EH (cell line): Measurements from ENCODE around the gene LSS.
"Not testable (repeated sequence)": the region's sequence is repeated elsewhere in the genome, so short reads cannot be mapped to it uniquely, and the experiment has no call there.

ENCODE experiments used
- DNase-seq: peaks from one replicate; pipeline ENCODE4 v3.0.0-alpha.2; 2015; ENCODE audit warnings: low read depth

The LSS gene

DNA sequence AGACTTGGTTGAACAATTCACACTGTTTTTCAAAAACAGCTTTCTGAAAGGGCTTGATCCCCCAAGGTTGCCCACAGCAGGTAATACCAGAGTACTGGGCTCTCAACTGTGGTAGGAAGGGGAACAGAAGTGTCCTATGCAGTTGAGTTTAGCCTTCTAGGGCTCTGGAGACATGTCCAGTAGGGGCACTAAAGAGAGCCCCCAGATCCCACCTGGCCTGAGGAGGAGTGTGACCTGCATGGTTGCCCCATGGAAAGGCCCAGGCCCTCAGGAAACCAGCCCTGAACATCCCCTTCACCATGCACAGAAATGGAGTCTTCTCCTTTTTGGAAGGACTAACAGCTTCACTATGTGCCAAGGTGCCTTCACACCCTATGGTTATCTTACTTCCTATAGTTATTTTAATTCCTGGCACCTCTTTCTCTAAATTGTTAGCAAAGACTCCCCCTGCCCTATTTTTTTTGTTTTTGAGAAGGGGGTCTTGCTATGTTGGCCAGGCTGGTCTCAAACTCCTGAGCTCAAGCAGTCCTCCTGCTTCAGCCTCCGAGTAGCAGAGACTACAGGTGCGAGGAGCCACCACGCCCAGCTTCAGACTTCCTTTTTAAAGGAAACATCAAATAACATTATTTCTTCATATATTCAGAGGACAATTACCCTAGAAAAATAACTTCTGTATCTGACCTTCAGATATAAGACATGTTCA, 16.8 kb upstream of the LSS start:
- DNase-seq: no peak

DNA sequence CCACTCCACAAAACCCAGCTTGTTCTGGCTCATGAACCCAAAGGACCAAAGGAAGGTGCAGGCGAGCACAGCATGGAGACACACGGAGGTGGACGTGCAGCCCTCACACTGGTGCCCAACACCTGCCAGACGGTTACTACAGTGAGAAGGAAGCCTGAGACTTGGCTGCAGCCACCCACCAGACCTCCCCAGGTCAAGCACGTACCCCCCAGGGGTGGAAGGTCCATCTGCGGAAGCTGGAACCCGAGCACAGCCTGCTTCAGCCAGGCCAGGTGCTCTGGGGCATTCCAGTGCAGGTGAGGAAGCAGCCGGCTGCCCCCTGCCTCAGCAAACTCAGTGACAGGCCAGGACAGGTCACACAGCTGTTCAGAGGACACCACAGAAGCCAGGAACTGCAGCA, 16.0 kb upstream of the LSS start:
- no peak for DNase-seq

DNA sequence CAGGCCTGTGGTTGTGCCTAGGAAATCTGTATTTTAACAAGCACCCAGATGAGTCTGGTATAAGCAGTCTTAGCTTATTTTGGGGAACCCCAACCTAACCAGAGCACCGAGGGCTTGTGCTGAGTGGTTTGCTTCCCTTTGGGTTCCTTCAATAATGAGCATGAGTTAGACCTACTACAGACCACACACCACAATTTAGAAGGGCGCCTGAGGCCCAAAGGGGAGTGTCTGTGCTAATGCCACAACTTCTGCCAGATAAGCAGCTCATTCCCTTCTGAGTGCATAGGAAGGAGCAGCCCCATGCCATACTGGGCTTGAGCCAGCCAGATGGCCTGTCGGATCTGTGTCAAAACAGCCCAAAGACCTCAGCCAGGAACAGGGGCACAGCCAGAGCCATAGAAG, 15.4 kb upstream of the LSS start:
- DNase-seq: no peak

DNA sequence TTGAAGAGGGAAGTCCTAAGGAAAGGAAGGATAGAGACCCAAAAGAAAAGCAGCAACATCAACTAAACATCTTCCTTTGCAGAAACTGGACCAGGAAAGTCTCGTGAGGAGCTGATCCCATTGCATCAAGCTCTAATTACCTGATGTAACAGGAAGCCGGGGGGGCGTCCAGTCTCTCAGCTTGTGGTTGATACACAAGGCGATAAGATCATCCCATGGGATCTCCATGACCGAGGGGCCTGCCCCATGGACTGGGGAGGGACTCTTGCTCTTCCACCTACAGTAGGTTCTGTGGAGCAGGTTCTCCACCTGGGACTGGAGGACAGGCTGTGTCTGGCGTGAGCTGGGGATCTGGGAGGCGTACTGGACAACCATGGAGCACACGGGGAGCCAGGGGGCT, 14.8 kb upstream of the LSS start:
- DNase-seq: no peak

DNA sequence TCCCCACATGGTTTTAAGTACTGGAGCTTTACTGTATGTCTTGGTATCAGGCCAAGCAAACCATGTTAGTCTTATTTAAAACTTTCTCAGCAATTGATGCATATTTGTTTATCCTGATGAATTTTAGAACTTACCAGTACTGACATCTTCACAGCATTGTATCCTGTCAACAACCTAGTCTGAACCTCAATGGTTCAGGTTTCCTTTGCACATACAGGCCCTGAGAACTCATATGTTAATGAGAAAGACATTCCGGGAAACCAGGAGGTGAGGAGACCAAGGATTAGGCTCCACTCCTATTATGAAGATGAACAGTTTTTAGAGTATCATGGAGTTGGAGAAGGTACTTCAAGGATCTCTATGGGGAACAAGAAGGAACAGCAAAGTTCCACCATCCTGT, 13.0 kb upstream of the LSS start:
- not testable (repeated sequence) for DNase-seq

DNA sequence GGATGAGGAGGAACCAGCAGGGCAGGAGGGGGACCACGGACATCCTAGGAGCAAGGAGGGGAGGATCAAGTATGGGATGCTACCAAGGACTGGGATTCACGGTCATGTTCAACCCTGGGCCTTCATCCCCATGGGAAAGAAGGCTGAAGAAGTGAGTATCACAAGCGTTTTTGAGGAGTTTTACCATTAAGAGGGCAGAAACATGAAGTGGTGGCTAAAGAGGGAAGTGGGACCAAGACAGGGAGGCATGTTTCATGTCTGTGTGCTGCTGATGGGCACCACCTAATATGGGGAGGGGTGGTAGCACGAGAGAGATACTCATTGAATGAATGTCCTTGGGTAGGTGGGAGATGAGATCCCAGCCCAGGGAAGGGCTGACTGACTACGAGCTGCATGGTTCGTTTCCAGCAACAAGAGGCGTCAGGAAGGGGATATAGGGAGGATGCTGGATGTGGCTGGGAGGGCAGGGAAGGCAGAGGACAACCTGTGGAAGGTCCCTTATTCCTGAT, 11.3 kb upstream of the LSS start:
- no peak for DNase-seq

DNA sequence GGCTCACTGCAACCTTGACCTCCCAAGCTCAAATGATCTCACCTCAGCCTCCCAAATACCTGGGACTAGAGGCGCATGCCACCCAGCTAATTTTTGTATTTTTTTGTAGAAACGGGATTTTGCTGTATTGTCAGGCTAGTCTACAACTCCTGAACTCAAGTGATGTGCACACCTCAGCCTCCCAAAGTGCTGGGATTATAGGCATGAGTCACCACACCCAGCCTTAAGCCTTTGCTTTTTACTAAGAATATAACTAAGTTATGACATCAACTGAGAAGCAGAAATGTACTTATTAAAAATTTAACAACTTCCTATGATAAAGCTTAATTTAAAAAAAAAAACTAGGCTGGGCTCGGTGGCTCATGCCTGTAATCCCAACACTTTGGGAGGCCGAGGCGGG, 8.9 kb upstream of the LSS start:
- no peak for DNase-seq

DNA sequence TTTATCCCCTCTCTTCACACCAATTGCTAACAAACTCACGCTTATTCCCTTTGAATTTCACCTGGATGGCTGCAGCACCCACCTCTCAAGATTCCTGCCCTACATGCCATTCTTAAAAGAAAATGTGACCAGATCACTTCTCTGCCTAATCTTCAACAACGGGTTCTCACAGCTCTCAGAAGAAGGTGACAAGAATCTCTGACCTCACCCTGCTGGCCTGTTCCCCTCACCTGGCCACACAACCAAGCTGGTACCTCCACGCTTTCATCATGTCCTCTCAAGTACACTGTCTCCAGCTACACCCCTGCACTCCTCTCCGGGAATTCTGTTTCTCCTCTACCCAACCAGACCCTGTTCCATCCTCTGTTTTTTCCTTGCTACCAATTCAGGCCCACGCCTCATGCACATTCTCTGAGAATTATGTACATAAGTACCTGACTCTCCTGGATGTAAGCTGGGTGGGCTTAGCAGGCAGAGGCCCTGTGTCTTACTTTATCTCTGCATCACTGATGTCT, 5.9 kb upstream of the LSS start:
- DNase-seq: no peak

DNA sequence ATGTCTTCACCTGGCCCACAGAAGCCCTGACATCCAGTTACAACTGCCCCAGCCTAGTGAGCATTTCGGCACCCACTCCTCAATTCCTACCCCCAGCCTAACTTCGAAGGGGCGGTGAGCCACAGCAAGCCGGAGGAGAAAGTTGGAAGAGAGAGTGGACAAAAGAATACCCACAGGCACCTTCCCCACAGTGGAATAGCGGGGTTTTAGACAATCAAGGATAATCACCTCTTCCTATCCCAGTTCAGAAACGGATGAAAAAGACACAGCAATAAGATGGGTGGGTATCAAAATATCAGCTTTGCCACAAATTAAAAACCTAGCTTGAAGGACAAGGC, 1.3 kb upstream of the LSS start:
- DNase-seq: no peak

DNA sequence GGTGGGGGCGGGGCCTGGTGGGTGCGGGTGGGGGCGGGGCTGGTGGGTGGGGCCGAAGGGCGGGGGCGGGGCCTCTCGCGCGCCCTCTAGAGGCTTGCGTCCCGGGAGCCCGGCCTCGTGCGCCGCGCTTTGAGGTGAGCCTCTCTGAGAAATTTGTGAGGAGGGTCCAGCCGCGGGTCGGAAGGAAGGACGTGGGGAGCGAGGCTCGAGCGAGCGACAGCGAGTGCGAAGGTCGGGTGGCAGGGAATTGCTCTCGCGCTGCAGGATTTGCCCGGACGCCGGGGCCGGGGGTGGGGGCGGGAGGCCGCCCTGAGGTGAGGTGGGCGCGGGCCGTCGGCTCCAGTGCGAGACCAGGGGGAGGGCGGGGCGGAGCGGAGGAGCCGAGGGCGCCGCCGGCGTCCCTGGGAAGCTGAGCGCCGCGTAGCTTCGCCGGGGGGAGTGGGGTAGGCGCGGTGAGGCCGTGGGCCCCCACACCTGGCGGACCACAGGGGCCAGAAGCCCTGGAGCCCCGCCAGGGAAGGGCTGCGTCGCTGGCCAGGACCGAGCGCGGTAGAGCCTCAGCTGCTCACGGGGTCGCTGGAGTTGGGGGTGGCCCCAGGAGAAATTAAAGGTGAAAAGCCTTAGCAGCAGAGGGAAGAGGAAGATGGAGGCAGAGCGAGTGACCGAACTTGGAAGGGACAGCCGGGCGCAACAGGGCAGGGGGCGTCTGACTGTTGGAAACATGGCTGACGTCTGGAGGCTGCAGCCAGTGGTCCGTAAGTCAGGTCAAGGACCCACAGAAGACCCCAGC, 754 bp upstream of the LSS start:
- no peak for DNase-seq

DNA sequence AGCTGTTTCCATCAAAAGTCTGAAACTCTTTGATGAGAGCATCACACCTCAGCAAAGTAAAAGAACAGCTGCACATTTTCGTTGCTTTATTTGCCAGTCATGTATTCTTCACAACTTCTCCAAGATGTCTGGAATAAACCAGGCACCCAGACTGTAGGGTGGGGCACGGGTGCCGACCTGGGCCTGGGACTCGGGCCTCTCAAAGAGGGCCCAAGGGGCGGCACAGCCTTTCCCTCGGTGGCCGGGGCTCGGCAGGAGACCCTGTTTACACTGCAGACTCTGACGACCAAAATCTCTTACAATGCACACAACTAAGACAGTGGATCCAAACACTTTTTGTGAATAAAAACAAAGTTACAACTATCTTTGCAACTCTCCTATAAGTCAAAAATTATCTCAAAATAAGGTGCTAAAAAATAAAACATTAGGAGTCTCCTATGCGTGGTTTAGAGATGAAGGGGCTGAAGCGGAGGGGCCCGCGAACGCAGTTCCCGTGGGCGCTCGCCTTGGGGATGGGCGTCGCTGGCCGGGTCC, 696 bp downstream of the LSS start:
- DNase-seq: no peak

DNA sequence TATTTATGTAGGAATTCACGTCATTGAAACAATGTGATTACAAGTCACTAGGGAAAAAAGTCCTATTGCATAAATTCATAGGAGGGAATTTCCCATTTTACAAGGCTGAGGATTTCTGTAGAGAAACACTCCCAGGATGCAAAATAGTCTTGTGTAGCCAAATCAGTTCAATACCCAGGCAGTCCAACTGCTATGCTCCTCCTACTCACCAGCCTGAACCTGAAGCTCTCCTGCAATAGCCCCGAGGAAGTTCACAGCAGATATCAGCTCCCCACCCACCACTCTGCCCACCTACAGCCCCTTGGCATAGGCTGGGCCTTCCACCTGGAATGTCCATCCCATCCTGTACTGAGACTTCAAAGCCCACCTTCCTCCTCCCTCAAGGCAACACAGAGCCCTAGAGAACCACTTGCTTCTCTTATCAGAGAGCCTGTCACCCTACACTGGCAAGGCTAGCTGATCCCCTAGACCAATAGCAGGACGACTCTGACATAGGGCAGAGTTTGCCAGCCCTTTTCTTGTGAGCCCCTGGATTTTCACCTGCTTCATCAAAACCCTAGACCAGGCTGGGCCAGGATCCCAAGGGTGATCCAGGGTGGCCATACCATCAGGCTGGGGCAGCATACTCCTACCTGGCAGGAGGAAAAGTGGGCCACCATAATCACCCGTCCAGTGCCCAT, 1.5 kb downstream of the LSS start:
- peak; percentile 31 for DNase-seq

DNA sequence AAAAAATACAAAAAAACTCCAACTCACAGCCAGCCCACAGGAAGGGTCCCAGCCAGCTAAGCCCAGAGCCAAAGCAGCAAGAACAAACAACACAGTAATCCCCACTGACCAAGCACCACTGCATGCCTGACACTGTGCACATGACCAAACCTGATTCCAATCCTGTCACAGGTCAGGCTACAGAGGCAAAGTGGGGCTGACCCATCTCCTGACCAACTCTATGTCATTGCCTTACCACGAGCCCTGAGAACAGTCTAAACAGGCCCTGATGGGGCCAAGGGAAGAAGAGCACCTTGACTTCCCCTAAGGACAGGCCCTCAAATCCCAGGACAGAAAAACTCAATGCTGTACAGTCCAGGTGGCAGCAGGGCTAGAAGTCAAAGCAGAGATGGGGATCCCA, 2.4 kb downstream of the LSS start:
- DNase-seq: no peak

DNA sequence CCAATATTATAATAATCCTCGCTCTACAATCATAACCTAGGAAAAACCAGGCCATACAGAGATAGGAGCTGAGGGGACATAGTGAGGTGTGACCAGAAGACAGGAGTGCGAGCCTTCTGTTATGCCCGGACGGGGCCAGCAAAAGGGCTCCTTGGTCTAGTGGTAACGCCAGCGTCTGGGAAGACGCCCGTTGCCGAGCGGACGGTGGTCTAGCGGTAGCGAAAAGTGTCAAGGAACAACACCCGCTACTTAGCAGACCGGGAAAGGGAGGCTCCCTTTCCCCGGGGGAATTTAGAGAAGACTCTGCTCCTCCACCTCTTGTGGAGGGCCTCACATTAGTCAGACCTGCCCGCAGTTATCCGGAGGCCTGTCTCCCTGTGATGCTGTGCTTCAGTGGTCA, 4.9 kb downstream of the LSS start:
- not testable (repeated sequence) for DNase-seq

DNA sequence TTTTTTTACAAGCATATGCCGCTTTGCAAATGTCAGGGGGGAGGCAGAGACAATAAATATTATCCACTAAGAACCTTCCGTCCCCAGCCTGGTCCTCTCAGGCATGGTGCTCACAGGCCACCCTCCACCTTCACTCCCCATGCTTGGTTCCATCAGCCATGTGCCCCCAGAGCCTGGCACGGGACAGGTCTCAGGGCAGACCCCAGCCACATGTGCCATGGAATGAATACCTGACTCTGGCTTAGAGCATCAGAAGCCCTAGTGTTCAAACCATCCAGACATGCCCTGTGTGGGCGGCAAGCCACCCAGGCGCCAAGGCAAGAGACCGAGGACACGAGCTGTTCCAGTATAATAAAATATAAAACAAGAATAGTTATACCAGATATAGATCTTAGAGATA, 5.4 kb downstream of the LSS start:
- DNase-seq: no peak

DNA sequence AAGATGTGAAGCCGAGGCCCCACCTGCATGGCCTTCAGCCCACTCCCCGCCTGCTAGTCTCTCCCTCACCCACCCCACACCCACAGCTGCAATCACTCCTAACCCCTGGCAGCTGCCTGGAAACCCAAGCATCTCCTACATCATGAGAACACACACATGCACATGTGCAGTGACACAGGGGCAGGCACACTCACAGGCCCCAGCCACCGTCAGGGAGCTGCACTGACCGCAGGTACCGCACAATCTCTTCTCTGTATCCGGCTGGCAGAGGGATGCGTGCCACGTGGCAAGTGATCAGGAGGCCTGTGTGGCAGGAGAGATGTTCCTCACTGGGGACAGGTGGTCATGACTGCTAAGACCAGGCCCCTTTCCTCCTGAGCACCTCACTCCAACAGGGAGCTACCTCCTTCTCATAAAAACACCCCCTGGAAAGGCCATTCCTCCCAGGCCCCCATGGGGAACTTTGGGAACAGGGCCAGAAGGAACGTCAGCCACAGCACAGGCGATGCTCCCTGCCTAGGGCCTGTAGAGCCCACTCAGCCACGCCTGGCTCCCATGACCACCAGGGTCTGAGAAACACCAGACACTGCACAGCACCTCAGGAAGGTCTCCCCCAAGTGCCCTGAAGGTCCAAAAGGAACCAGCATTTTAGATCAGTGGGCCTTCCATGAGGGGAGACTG, 6.0 kb downstream of the LSS start:
- DNase-seq: no peak

DNA sequence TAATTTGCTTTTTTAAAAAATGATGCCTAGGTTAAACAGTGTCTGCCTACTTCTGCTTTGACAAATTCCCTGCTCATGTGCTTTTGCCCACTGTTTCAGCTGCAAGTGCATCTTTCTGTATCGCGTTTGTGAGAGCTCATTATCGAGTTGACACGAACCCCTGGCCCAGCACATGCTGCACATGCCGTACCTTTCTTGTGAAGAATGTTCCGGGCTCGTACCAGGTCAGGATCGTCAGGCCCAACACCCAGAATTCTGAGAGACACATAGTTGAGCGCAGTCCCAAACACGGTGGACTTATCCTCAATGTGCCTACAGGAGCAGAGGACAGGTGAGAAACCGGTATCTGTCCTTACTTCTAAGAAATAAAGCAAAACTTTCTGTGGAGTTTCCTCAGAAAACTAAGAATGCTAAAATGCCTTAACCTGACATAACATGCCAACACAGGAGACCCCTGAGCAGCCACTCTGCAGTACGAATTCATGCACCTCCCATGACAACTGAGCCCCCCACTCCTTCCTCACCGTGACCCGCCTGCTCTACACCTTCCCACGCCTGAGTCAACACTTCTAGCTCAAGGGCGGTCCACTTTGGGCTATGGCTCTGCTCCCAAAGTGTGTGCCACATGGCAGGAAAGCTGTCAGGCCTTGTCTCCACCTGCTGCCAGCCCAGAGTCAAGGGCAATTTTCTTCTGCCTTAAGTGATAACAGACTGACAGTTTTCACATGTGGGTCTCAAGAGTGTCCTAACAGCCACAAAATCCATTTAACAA, 6.7 kb downstream of the LSS start:
- no peak for DNase-seq

DNA sequence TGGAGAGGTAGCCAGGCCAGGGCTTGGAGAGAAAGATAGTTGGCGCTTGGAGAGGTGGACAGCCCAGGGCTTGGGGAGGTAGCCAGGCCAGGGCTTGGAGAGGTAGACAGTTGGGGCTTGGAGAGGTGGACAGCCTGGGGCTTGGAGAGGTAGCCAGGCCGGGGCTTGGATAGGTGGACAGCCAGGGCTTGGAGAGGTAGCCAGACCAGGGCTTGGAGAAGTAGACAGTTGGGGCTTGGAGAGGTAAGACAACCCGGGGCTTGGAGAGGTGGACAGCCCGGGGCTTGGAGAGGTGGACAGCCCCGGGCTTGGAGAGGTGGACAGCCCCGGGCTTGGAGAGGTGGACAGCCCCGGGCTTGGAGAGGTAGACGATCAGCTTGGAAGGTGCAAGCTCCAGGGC, 7.7 kb downstream of the LSS start:
- DNase-seq: no peak

DNA sequence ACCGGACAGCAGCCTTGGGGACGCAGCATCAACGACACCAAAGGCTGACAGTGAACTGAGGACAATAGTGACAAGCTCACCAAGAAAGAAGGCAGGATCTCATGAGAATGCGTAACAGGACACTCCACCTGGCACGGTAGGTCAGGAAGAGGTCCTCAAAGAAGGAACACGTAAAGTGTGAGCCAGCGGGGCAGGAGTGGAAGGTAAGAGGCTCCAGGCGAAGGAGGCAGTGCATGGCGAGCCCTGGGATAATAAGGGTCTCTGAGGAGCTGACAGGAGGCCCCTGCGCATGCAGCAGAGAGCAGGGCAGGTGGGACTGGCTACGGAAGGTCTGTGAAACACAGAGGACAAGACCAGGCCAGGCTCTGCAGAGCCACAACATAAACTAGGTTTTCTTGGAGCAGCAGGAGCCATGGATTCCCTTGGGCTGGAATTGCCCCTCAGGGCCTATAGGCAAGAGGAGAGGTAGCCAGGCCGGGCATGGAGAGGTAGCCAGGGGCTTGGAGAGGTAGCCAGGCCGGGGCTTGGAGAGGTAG, 8.2 kb downstream of the LSS start:
- no peak for DNase-seq

DNA sequence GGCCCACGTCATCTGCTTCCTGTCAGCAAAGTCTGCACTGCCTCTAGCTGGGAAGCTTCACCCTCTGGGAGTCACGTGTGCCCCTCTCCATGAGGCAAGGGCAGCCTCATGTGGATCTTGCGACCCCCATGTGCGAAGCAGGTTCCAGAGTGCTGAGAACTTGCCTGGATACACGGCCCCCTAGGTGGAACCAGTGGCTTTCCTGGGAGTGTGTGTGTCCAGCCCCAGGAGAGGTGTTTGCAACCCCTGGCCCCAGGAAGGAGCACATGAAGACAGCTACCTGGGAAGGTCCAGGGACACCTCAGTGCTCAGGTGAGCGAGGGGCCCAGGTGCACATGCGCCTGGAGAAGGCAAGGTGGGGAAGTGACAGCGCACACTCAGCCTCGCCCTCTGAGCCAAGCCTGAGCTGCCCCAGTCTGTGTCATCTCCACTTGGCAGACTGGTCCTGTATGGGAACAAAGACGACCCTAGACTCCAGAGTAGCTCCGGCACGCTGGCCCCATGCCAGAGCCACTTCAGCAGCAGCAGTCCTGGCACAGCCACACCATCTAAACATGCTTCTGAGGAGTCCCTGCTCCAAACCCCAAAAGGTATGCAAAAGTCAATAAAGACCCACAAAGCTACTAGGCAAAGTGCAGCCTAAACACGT, 8.9 kb downstream of the LSS start:
- no peak for DNase-seq
